HTERT RPE-1 (cell line): ENCODE results near the gene PRICKLE2.

Experiments used
- in situ Hi-C: fragments of 300-500 bp; cut with MboI; formaldehyde crosslinking; loops from 4 replicates; pipeline ENCODE4 v1.14.3; 2020; ENCODE audit warnings: low sequenced_read_pairs

PRICKLE2 gene

GRCh38 chr3:64224826-64225610, at the start of gene PRICKLE2:
TSS of gene PRICKLE2 (minus strand) at chr3:64225466. CDS start at chr3:64198927, 26,539 bp downstream.
- in situ Hi-C loops, result no loop called here

- in situ Hi-C loops, result no loop called here
Observed at GRCh38 chr3:64272842-64273241, 47.6 kb upstream of the PRICKLE2 start.

GRCh38 chr3:64272271-64272670, 47.0 kb upstream of the PRICKLE2 start:
- in situ Hi-C loops, result no loop called here

- in situ Hi-C loops, result no loop called here
Observed at GRCh38 chr3:64271631-64272030, 46.4 kb upstream of the PRICKLE2 start.

GRCh38 chr3:64270866-64271260, 45.6 kb upstream of the PRICKLE2 start:
- in situ Hi-C loops, result no loop called here

- in situ Hi-C loops, result no loop called here
Observed at GRCh38 chr3:64270142-64270865, 45.0 kb upstream of the PRICKLE2 start.

- in situ Hi-C loops, result no loop called here
Observed at GRCh38 chr3:64268926-64269325, 43.7 kb upstream of the PRICKLE2 start.

- in situ Hi-C loops, result no loop called here
Observed at GRCh38 chr3:64267721-64268604, 42.7 kb upstream of the PRICKLE2 start.

- in situ Hi-C loops, result no loop called here
Observed at GRCh38 chr3:64266983-64267382, 41.7 kb upstream of the PRICKLE2 start.

GRCh38 chr3:64266065-64266931, 41.0 kb upstream of the PRICKLE2 start:
- in situ Hi-C loops, result no loop called here

GRCh38 chr3:64265646-64266045, 40.4 kb upstream of the PRICKLE2 start:
- in situ Hi-C loops, result no loop called here

GRCh38 chr3:64264501-64265109, 39.3 kb upstream of the PRICKLE2 start:
- in situ Hi-C loops, result no loop called here

- in situ Hi-C loops, result no loop called here
Observed at GRCh38 chr3:64262574-64263114, 37.4 kb upstream of the PRICKLE2 start.

- in situ Hi-C loops, result no loop called here
Observed at GRCh38 chr3:64260431-64260830, 35.2 kb upstream of the PRICKLE2 start.

- in situ Hi-C loops, result no loop called here
Observed at GRCh38 chr3:64259636-64260035, 34.4 kb upstream of the PRICKLE2 start.

- in situ Hi-C loops, result no loop called here
Observed at GRCh38 chr3:64257100-64257755, 32.0 kb upstream of the PRICKLE2 start.

GRCh38 chr3:64255741-64256340, 30.6 kb upstream of the PRICKLE2 start:
- in situ Hi-C loops, result no loop called here

GRCh38 chr3:64254443-64254842, 29.2 kb upstream of the PRICKLE2 start:
- in situ Hi-C loops, result no loop called here

GRCh38 chr3:64253689-64254088, 28.4 kb upstream of the PRICKLE2 start:
- in situ Hi-C loops, result no loop called here
